EH (cell line): ENCODE measurements around the gene RETSAT.

ENCODE experiments used
- DNase-seq: peaks from one replicate; pipeline ENCODE4 v3.0.0-alpha.2; 2015; ENCODE audit warnings: low read depth

RETSAT gene

DNA sequence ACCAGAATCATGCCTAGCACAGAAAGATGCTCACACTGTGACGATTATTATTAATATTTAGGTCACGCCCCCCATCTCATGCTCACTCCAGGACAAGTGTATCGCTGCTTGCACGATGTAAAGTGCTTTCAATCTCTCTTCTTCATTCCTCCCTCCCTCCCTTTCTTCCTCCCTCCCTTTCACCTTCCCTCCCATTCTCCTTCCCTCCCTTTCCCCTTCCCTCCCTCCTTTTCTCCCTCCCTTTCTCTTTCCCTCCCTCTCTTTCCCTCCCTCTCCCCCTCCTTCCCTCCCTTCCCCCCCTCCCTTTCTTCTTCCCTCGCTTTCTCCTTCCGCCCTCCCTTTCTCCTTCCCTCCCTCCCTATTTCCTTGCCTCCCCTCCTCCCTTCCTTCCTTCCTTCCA, 46.1 kb downstream of the RETSAT start:
- DNase-seq = no peak

DNA sequence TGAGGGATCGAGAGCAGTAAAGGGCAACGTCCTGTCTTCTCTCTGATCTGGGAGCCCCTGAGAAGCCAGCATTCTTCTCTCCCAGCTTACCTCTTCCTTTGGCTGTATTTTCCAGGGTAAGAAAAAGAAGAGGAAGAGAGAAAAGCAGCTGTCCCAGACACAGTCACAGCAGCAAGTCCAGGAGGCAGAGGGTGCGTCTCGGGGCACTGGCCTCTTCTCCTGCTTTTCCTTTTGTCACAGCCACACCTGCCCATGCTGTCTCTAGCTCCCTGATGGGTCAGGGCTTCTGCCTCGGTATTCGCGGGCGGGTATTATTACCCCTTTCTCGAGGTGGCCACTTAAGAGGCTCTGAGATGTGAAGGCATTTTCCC, 46.8 kb downstream of the RETSAT start:
- DNase-seq = no peak

DNA sequence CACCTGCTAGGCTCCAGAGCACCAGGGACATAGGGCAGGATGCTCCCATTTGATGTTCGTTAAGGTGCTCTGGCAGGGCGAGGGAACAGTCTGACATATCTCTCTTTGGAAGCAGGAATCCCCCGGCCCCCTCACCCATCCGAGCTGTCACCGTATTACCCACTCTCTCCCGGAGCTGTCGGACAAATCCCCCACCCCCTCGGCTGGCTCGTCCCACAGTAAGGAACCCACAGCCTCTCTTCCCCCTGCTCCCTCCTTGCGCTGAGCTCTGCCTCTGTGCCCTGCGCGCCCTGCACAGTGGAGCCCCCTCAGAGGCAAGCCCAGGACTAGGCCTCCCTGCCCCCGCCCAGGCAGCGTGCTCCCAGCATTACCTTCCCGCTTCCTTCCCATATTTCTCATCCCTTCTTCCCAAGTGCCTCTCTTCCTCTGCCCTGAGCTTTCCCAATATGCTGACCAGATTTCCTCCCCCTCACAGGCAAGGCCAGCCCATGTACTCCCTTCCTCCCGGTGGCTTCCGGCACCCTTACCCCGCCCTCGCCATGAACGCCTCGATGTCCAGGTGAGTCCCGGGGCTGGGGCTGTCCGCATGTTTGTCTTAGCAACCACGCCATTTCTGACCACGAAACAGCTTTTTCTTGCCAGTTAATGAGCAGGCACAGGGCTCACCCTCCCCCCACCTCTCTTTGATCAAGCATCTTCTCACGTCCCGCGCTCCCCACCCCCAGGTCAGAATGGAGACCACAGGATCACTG, 50.4 kb downstream of the RETSAT start:
- no peak for DNase-seq

DNA sequence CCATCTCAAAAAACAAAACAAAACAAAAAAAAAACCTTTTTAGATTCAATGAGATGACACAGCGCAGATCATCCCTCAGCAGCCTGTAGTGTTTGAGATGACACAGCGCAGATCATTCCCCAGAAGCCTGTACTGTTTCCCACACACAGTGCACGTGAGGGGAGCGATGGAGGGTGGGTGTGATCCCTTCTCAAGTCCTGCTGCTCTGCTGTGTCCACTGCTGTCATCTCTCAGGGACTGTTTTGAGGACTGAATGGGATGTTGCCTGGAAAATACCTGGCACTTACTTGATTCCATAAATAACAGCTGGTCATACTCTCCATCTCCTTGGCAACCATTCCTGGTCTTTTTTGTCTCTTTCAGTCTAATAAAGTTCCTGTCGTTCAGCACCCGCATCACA, 52.2 kb downstream of the RETSAT start:
- no peak for DNase-seq
